WERI-Rb-1 (cell line): ENCODE data around the gene SEBOX.
"Not testable (repeated sequence)": the region's sequence is repeated elsewhere in the genome, so short reads cannot be mapped to it uniquely, and the experiment has no call there.

Experiments used
- DNase-seq: peaks from one replicate; pipeline ENCODE4 v3.0.0-alpha.2; 2020
- H3K27ac ChIP-seq: fragments of 250-450 bp; sonication (Bioruptor Pico); 2 replicates; pipeline ENCODE4 v1.5.1; 2020; ENCODE audit warnings: mild to moderate bottlenecking, moderate library complexity
- H3K27me3 ChIP-seq: fragments of 250-450 bp; sonication (Bioruptor Pico); 2 replicates; pipeline ENCODE4 v1.5.1; 2021; ENCODE audit warnings: mild to moderate bottlenecking, low read depth, moderate library complexity; ENCODE audit not compliant: insufficient read depth, severe bottlenecking
- H3K36me3 ChIP-seq: fragments of 250-450 bp; sonication (Bioruptor Pico); 2 replicates; pipeline ENCODE4 v1.5.1; 2020; ENCODE audit warnings: mild to moderate bottlenecking, moderate library complexity
- H3K4me3 ChIP-seq: 2 replicates; pipeline ENCODE4 v1.5.1; 2011; ENCODE audit warnings: low read depth, mild to moderate bottlenecking, control low read depth, low read length
- H3K9me3 ChIP-seq: fragments of 250-450 bp; sonication (Bioruptor Pico); 2 replicates; pipeline ENCODE4 v1.5.1; 2021; ENCODE audit warnings: mild to moderate bottlenecking, moderate library complexity; ENCODE audit not compliant: severe bottlenecking
- TF ChIP-seq, protein P1 (sequence below): IDR thresholded peaks from 2 replicates; pipeline ENCODE4 v1.5.1; 2011; ENCODE audit warnings: low read depth, mild to moderate bottlenecking, control low read depth, inconsistent platforms, low read length

SEBOX gene

DNA sequence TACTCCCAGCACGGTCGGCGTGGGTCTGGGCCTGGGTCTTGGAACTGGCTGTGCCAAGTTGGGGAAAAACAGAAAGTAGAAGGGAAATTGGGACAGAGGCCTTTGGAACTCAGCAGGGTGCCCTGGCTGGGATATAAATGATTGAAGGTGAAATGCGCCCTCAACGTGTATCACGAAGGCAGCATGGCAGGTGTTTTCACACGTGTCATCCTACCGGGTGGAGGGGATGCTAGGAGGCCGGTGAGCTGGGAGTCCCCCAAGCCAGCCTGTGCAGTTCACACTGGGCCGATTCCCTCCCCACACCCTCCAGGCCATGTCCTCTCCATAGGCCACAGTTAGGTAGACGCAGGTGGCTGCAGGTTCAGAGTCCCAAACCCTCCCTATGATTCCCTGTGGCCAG, 23.5 kb downstream of the SEBOX start:
- TF ChIP-seq, protein P1, sequence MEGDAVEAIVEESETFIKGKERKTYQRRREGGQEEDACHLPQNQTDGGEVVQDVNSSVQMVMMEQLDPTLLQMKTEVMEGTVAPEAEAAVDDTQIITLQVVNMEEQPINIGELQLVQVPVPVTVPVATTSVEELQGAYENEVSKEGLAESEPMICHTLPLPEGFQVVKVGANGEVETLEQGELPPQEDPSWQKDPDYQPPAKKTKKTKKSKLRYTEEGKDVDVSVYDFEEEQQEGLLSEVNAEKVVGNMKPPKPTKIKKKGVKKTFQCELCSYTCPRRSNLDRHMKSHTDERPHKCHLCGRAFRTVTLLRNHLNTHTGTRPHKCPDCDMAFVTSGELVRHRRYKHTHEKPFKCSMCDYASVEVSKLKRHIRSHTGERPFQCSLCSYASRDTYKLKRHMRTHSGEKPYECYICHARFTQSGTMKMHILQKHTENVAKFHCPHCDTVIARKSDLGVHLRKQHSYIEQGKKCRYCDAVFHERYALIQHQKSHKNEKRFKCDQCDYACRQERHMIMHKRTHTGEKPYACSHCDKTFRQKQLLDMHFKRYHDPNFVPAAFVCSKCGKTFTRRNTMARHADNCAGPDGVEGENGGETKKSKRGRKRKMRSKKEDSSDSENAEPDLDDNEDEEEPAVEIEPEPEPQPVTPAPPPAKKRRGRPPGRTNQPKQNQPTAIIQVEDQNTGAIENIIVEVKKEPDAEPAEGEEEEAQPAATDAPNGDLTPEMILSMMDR: no peak
- H3K36me3 ChIP-seq: peaks cover 48% of the 10 kb centered on the region
- H3K27me3 ChIP-seq: no peaks in the 10 kb centered on the region
- no peak overlapping the region for H3K4me3 ChIP-seq
- no peaks in the 10 kb centered on the region for H3K9me3 ChIP-seq
- no peak overlapping the region for H3K27ac ChIP-seq
- DNase-seq: no peak

DNA sequence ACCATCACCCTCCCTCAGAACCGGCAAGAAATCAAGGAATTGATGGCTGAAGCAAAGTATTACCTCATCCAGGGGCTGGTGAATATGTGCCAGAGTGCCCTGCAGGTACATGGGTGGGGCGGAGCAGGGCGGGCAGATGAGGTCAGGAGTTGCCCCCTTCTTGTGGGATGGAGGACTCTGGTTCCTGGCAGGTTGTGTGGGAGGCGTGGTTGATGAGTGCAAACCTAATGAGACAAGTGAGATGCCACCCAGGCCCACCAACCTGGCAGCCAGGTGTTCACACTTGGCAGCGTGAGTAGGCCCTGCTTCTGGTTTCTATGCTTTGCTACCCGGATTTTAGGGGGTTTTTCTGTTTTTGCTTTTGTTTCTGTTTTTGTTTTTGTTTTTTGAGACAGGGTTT, 24.6 kb downstream of the SEBOX start:
- TF ChIP-seq, protein P1: no peak
- H3K4me3 ChIP-seq: no peak overlapping the region
- no peaks in the 10 kb centered on the region for H3K27me3 ChIP-seq
- no peaks in the 10 kb centered on the region for H3K9me3 ChIP-seq
- H3K27ac ChIP-seq: no peak overlapping the region
- H3K36me3 ChIP-seq: peaks cover 39% of the 10 kb centered on the region
- no peak for DNase-seq

DNA sequence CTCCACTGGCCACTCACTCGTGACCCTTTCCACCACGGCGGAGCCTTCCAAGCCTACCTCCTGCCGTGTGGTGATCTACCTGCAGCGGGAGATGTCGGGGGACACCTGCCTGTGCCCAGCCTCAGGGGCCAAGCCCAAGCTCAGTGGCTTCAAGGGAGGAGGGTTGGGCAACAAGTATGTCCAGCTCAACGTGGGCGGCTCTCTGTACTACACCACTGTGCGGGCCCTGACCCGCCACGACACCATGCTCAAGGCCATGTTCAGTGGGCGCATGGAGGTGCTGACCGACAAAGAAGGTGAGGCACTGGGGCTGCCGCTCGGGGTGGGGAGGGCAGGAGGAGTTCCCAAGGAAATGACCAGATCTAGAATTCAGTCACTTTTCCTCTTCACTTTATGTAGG, 25.6 kb downstream of the SEBOX start:
- Histone ChIP-seq H3K4me3 (no peak overlapping the region), H3K36me3 (peaks cover 31% of the 10 kb centered on the region), H3K27me3 (no peaks in the 10 kb centered on the region), H3K9me3 (no peaks in the 10 kb centered on the region), H3K27ac (no peak overlapping the region)
- TF ChIP-seq, protein P1: no peak
- DNase-seq: no peak

DNA sequence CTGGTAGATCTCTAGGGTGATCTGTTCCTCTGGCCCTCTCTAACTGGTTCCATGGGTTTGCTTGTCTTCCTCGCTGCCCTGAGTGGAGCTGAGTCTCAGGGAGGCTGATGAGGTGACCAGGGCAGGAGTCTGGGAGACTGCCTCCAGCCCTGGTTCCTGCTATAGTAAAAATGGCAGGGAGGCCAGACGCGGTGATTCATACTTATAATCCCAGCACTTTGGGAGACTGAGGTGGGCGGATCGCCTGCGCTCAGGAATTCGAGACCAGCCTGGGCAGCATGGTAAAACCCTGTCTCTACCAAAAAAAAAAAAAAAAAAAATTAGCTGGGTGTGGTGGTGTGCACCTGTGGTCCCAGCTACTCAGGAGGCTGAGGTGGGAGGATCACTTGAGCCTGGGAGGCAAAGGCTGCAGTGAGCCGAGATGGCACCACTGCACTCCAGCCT, 26.2 kb downstream of the SEBOX start:
- H3K36me3 ChIP-seq: peaks cover 25% of the 10 kb centered on the region
- not testable (repeated sequence) for H3K27me3 ChIP-seq, DNase-seq, H3K4me3 ChIP-seq, H3K9me3 ChIP-seq, H3K27ac ChIP-seq

DNA sequence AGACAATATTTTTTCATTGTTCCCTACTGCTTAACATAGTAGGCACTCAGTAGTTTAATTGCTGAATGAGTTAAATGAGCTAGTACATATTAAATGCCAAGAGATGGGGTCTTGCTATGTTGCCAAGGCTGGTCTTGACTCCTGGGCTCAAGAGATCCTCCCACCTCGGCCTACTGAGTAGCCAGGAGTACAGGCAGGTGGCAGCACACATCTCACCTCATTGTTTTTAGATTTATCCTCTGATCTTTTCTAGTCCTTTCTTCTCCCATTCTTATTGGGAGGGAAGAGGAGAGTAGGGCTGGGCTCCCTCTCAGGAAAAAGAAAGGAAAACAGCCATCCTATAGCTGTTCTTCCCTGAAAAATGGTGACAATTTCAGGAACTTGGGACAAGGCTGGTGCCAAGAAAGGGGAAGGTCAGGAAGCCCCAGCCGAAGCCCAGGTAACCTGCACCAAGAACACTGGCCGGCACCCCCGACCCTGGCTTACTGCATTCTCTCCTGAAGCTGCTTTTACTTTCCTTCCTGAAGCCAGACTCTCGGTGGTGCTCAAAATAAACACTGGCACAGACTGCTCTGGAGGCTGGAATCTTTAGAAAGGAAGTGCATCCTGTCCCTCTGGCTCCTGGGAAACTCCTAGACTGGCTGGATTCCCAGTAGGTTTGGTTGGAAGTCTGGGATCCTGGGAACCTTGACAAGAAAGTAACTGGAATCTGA, 26.8 kb downstream of the SEBOX start:
- no peak overlapping the region for H3K4me3 ChIP-seq
- DNase-seq: no peak
- TF ChIP-seq, protein P1: no peak
- no peaks in the 10 kb centered on the region for H3K9me3 ChIP-seq
- H3K27me3 ChIP-seq: no peaks in the 10 kb centered on the region
- H3K27ac ChIP-seq: no peak overlapping the region
- H3K36me3 ChIP-seq: peaks cover 23% of the 10 kb centered on the region

DNA sequence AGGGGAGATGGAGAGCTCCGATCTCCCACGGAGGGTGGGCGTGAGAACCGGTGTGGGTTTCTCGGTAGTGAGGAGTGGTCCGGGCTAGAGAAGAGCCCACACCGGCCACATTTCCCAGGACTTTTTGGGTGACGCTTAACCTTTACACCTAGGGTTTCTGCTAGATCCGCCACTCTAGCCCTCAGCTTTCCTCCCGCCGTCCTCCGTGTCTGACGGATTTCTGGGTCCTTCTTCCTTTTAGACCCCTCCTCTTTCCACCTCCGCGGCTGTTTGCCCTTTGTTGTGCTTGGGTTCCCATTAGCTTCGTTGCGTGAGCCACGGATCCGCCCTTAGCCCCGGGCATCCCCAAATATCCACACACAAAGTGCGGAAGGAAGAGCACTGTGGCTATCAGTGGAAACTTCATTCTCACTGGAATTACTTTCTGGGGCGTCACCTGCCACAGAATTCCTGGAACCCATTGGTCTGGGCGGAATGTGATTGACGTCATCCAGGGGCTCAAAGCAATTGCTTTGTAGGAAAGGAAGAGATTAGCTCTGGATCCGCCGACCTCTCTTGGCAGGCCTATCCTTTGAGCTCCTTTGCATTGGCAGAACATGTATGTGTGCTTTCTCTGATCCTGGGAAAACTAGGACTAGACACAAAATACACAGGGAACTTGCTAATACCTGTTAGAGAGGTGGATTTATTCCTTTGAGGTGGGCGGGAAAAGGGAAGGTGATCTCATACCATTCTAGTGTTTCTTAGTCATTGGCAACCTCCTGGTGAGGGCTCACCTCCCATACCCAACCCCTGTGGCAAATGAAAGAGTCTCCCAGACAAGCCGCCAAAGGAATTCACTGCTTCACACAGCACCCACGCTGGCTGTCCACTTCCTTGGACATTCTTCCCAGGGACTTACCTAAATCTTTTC, 28.8 kb downstream of the SEBOX start:
- TF ChIP-seq, protein P1: no peak
- DNase-seq: peak; percentile 89
- H3K9me3 ChIP-seq: no peaks in the 10 kb centered on the region
- peaks cover 14% of the 10 kb centered on the region for H3K36me3 ChIP-seq
- H3K4me3 ChIP-seq: peak overlapping the region; percentile 73
- no peaks in the 10 kb centered on the region for H3K27me3 ChIP-seq
- H3K27ac ChIP-seq: peak overlapping the region; percentile 62
